GM19395 (cell line): Measurements from ENCODE around the gene GRPEL2.

Experiments
- ATAC-seq: cut with Tn5 transposase; IDR thresholded peaks from one replicate; pipeline ENCODE4 v1.9.1; 2021; ENCODE audit warnings: mild to moderate bottlenecking, moderate library complexity; ENCODE audit not compliant: unreplicated experiment

The GRPEL2 gene

GRCh38 chr5:149355688-149356087, 10.4 kb downstream of the GRPEL2 start:
- ATAC-seq = no peak

- ATAC-seq = no peak
Observed at GRCh38 chr5:149356391-149356790, 11.1 kb downstream of the GRPEL2 start.

GRCh38 chr5:149357370-149358293, 12.3 kb downstream of the GRPEL2 start, which contains the start of gene PCYOX1L:
TSS of gene PCYOX1L (plus strand) at chr5:149358046. CDS start at chr5:149358069, 23 bp downstream.
- ATAC-seq = peak; percentile 99

- peak; percentile 6 for ATAC-seq
Observed at GRCh38 chr5:149358294-149358651, 13.0 kb downstream of the GRPEL2 start.

GRCh38 chr5:149358868-149359495, 13.7 kb downstream of the GRPEL2 start:
- ATAC-seq = no peak

- no peak for ATAC-seq
Observed at GRCh38 chr5:149360272-149360671, 15.0 kb downstream of the GRPEL2 start.

GRCh38 chr5:149362541-149362940, 17.2 kb downstream of the GRPEL2 start:
- no peak for ATAC-seq

GRCh38 chr5:149363358-149363757, 18.1 kb downstream of the GRPEL2 start:
- no peak for ATAC-seq

- ATAC-seq = no peak
Observed at GRCh38 chr5:149363936-149364335, 18.6 kb downstream of the GRPEL2 start.

- no peak for ATAC-seq
Observed at GRCh38 chr5:149364719-149365118, 19.4 kb downstream of the GRPEL2 start.

- no peak for ATAC-seq
Observed at GRCh38 chr5:149365418-149365817, 20.1 kb downstream of the GRPEL2 start.

- ATAC-seq = no peak
Observed at GRCh38 chr5:149366169-149366729, 20.9 kb downstream of the GRPEL2 start.

- ATAC-seq = peak; percentile 70
Observed at GRCh38 chr5:149367249-149367971, 22.1 kb downstream of the GRPEL2 start.

GRCh38 chr5:149367972-149368645, 22.8 kb downstream of the GRPEL2 start:
- no peak for ATAC-seq

GRCh38 chr5:149370878-149371277, 25.6 kb downstream of the GRPEL2 start:
- ATAC-seq = no peak

- peak; percentile 88 for ATAC-seq
Observed at GRCh38 chr5:149371296-149371962, 26.1 kb downstream of the GRPEL2 start.

GRCh38 chr5:149372076-149372795, 26.9 kb downstream of the GRPEL2 start:
- ATAC-seq = no peak

- ATAC-seq = no peak
Observed at GRCh38 chr5:149372932-149373331, 27.6 kb downstream of the GRPEL2 start.

- no peak for ATAC-seq
Observed at GRCh38 chr5:149374303-149374702, 29.0 kb downstream of the GRPEL2 start.
